Amniotic stem cell (primary cell): ENCODE measurements around the gene RARRES2.

Source experiments
- DNase-seq: peaks from one replicate; lab custom pipeline; 2025; lab: John Stamatoyannopoulos, UW

The RARRES2 gene

DNA sequence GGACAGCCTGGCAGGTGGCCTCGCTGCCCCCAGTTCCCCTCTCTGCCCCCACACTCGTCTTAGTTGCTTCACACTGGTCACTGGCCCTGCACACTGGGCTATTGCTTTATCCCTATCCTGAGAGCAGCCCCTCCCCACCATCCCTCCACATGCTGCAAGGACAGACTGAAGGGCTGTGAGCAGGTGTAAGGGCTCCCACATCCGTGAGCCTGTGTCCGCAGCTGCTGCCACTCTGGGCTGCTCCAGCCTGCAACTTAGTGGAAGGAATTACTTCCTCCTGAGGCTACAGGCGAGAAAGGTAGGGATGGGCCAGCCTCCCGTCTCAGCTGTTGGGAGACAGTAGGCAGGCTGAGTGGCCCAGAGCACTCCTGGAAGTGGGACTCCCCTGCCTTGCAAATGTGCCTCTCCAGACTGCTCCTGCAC is 3.8 kb downstream of the RARRES2 start:
- no peak for DNase-seq

DNA sequence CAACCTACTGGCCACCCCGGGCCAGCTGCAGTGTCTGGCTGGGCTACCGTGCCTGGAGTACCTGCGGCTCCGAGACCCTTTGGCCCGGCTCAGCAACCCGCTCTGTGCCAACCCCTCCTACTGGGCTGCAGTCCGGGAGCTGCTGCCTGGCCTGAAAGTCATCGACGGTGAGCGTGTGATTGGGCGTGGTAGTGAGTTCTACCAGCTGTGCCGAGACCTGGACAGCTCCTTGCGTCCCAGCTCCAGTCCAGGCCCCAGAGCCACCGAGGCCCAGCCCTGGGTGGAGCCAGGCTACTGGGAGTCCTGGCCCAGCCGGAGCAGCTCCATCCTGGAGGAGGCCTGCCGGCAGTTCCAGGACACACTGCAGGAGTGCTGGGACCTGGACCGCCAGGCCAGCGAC is 4.2 kb downstream of the RARRES2 start:
- no peak for DNase-seq

DNA sequence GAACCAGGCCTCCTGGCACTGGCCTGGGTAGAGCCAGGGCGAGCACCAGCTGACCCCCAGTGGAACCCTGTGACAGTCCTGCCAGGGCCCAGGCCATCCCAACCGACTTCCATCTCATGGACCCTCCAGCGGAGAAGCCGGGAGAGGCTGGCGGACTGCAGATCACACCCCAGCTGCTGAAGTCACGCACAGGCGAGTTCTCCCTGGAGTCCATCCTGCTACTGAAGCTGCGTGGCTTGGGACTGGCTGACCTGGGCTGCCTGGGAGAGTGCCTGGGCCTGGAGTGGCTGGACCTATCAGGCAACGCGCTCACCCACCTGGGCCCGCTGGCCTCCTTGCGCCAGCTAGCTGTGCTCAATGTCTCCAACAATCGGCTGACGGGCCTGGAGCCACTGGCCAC is 4.7 kb downstream of the RARRES2 start:
- DNase-seq, result no peak

DNA sequence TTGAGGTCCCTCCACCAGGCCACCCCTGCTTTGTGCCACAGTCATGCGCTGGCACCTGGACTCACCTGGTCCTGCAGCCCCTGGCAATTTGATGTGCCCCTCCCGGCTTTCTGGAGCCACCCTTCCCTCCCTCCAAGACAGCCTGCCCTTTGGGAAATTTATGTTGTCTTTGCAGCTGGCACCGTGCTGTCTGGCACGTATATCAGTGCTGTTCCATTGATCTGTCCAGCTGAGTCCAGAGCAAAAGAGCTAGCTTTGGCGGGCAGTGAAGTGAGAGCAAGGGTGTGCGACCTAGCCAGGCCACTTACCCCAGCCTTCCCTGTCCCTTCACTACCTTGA is 5.7 kb downstream of the RARRES2 start:
- DNase-seq, result no peak

DNA sequence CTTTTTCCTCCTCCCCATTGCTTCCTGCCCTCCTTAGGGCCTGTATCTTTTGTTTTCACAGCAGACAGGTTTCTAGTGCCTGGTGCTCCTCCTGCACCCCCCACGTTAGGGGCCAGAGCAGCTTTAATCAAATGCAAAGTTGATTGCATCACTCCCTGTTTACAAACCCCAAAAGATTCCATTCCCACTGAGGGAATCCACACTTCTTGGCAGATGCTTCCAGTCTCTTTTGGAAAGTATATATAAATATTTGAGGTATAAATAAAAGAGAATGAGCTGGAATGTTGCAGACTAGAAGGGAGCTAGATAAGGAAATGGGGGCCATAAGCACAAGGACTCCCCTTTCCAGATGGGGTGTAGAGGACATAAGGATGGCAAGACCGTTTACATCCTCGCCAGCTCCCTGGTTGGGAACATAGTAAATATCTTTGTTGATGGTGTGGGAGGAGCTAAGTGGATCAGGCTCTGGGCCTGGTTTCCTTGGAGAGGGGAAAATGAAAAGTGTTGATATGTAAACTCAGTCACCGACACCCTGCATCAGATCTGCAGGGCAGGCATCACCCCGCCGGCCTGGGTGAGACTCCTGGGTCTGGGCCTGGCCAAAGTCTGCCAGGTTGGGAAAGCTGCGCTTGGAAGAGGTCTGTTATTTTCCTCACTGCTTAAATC is 6.2 kb downstream of the RARRES2 start:
- DNase-seq, result no peak

DNA sequence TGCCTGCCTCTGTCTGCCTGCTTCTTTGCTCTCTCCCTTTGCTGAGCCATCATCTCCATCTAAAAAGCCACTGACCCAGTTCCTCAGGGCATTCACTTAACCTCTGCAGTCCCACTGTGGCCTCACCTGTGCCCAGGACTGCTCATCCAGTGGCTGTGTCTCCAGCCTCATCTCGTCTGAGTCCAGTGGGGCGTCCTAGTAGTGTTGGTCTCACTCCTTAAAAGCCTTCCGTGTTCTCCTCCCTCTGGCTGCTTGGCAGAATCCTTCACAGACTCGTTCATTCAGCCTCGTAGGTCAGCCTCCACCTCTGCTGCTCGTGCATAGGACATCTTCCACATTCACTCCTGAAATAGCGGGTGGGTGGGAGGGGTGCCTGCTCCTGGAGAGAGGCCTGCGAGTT is 7.3 kb downstream of the RARRES2 start:
- no peak for DNase-seq

DNA sequence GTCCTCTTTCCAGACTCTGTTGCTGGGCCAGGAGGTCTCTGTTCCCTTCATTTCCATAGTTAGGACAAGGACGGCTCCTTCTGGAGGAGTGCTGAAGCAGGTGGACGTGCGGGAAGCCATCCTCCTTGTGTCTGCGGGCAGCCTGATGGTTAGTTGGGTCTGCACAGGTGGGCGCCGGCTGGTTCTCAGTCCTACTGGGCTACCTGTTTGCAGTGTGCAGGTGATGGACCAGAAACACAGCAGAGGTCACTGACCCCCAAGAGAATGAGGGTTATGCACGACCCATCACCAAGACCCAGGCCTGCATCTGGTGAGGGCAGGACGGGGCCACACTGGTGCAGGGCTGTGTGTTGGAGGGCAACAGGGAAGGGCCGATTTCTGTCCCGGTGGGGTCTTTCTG is 7.8 kb downstream of the RARRES2 start:
- DNase-seq, result no peak

DNA sequence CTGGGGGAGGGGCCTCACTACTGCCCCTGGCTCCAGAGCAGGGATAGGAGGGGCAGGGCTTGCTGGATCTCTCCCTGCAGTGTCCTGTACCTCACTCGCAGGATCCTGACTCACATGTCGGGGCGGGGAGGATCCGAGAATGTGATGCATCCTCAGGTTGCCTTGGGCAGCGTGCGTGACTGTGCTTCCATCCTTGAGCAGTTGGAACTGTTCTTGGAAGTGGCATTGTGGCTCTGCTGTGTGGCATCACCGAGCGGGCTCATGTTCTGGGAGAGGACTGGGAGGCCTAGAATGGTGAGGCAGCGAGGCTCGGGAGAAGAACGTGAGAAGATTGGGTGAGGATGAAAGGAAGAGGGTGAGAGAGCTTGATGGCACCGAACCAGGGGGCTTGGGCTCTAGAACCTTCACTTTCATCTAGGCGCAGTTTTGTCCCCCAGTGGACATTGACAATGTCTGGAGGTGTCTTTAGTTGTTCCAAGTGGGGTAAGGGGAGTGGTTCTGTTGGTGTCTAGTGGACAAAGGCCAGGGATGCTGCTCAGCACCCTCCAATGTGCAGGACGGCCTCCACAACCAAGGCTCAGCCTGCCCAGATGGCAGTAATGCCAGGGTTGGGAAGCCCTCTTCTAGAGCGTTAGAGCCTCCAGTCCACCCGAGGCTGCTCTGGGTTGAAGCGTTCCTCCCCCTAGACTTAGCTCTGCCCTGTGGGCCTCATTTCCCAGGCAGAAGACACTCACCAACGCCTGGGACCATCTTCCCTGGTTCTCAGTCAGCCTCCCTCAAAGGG is 8.4 kb downstream of the RARRES2 start:
- DNase-seq, result no peak

DNA sequence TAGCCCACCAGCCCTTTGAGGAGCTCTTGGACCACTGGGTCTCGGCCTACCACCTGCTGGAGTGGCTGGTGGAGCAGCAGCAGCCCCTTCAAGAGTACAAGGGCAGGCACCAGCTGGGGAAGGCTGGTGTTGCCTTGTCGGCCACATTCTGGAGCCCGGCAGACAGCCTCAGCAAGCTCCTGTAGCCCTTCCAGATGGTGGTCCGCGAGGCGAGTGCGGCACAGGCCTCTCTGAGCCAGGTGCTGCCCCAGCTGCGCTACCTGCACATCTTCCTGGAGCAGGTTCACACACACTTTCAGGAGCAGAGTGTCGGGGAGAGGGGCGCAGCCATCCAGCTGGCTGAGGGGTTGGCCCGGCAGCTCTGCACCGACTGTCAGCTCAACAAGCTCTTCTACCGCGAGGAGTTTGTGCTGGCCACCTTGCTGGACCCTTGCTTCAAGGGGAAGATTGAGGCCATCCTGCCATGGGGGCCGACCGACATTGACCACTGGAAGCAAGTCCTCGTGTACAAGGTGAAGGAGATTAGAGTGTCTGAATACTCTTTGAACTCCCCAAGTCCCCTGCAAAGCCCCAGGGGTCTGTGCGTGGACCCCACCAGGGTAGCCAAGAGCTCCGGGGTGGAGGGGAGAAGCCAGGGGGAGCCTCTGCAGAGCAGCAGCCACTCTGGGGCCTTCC is 11.1 kb downstream of the RARRES2 start:
- no peak for DNase-seq

DNA sequence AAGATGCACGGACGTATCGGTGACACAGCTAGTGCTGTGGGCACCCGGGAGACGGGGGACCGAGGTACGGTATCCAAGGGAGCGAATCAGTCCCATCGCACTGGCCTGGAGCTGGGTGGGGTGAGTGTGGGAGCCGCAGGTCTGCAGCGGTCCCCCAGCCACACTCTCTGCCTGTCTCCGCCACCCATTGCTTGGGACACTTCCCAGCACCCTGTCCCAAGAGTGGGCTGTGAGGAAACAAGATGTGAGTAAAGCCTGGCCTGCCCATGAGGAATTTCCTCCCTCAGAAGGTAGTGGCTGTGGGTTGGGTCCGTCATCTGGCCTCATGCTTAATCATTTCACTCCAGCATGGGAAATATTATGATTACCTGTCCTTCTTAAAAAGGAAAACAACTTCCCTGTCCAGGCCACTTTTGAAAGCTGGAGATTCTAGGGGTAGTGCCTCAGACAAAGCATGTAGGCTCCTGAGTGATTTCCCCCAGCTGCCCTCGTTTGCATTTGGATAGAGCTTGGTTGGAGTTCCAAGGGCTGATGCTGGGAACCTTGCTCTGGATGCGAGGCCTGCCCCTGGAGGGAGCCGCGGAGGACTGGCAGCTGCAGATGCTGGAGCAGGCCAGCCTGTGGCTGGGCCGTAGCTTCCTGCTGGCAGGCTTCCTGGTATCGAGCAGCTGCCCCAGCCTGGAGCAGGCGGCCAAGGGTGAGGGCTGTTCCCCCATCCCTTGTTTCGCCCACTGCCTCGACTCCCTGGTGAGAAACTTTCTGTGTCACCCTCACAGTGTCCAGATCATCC is 11.9 kb downstream of the RARRES2 start:
- no peak for DNase-seq

DNA sequence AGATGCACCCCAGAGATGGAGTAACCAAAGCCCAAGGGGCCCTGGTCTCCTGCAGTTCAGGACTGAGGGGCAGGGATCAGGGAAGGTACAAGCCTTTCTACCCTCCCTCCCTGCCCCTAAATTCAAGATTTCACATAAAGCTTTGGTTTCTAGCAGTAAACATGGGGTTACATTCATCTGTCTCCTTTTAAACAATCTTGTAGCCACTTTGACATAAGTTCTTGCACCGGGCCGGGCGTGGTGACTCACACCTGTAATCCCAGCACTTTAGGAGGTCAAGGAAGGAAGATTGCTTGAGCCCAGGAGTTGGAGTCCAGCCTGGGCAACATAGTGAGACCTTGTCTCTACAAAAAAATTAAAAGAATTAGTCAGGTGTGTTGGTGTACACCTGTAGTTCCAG is 14.1 kb downstream of the RARRES2 start:
- no peak for DNase-seq

DNA sequence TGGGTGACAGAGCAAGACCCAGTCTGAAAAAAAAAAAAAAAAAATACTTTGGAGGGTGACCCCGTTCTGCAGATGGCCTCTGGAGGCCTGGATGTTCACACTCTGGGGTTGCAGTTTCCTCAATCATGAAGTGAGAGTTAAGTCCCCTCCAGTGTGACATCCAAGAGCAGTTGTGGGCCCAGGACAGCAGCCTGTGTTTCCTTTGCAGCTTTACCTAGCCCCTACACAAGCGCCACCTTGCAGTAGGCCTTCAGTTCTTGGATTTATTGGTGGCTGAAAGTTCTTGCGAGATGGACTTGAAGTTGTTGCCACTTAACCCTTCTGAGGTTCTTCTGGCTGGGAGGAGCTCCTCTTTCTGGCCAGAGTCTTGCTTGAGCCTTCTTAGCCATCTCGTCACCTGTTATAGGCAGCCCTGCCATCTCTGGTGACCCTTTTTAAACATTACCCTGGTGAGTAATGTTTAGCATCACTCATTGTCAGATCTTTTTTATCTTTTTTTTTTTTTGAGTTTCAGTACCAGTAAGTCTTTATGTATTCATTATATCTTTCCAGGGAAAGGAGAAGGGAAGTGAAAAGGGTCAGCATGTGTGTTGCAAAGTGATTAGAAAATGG is 14.7 kb downstream of the RARRES2 start:
- no peak for DNase-seq

DNA sequence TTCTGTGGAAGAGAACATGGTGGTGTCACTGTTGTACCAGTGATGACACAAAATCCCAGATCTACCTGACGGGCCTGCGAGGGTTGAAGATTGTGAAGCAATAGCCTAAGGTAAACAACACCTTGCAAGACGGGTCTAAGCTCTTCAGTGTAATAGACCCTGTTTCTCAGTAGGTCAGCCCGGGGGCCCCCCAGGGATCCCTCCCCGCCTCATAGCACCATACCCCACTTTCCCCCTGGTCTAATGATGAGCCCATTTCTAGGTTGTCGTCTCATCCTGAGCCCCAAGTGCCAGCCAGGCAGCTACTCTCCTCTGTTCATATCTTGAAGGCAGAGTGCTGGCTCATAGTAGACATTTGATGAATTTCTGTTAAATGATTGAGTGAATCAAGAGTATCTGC is 15.5 kb downstream of the RARRES2 start:
- DNase-seq, result no peak

DNA sequence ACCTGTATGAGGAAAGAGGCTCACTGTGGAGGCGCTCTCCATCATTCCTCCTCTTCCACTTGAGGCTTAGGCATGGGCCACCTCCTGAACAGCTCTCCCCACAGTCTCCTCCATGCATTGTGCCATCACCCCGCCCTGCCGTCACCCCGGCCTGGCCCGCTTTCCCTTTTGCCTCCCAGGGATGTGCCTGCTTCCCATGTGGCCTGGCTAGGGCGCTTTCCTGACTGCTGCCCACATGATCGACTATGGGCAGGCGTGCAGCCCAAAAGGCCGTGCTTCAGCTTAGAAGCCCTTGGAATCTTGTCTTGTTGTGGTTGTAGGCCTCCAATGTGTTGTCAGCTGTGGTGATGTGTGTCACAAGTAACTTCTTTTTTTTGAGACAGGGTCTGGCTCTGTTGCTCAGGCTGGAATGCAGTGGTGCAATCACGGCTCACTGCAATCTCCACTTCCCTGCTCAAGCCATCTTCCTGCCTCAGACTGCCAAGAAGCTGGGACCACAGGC is 16.3 kb downstream of the RARRES2 start:
- DNase-seq, result no peak

DNA sequence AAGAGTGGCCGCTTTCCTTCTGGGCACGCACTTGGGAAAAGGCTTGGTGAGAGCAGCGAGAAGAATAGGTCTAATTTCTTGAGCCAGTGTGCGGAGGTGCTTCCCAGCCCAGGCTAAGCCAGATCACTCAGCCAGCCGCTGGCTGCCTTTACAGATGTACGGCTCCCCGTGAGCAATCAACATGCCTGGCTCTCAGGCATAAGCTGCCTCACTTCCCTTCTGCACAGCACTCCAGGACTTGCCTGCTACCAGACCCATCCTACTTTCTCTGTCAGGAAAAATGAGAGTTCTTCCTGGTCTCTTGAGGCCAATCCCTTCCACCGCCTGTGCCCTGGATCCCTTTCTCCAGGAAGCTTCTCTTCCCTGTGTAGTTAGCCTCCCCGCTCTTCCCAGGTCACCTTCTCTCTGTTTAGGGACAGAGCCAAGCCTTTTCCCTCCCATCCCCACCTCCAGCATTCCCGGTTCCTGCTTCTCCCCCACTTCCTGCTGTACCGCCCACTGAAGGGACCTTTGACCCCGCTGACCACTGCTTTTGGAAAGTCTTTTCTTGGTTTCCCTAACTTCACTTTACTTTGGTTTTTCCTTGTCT is 17.0 kb downstream of the RARRES2 start:
- DNase-seq, result no peak

DNA sequence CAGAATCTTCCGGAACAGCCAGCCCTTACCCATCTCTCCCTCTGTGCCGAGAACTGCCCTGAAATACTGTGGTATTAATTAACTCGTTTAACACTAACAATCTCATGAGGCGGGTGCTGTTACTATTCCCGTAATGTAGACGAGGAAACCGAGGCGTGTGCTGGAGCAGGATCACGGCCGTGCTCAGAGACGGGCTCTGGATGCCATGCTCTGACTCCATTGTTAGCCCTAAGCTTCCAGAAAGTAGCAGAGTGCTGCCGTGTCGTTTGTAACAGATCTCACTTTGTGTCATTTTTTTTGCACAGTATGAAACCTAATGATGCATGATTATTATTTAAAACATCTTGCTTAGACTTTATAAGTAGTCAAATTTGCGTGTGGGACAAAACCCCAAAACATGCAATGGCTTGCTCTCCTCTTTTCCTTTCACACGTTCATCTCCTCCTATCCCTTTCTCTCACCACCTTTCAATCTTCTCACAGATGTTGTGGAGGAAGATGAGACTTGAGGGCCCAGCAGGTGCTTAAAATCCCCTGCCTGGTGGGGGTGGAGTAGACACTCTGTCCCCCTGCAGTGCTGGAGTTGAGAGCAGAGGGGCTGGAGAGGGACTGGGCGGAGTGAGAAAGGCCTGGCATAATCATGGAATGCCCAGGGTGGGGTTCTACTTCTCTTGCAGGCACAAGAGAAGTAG is 17.6 kb downstream of the RARRES2 start:
- no peak for DNase-seq

DNA sequence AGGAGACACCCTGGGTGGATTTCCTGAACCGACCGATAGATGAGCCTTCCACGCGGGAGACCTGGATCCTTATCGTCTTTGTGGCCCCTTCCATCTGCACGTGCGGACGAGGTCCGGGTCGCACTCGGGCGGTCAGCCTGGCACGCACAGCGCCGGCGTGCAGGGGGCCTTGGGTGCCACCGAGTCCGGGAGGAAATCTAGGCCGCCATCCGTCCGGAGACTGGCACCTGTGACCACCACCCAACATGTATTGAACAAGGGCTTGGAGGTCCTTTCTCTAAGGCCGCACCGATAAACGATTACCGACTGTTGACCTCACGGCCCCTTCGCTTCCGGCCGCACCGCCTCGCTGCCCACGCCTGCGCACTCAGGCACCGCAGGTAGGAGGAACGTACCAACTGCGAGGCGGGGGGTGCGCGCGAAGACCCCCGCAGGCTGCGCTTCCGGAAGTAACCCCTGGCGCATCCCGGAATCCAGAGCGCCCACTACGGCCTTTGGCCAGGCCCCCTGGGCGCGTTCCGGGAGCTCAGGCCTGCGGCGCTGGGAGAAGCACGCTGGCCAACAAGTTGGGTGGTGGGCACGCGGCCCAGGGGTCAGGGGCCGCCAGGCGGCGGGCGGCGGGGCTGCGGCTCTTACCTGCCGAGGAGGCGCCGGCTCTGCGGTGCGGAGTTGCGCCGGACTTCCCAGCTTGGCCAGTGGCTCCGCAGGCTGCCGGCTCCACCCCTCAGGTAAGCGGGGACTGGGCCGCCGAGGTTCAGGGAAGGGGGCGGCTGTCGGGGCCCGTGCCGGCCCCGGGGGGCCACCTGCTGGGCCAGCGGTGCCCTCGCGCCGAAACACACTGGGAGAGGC is 18.4 kb downstream of the RARRES2 start, which contains the start of the genes ACTR3C and LRRC61:
ACTR3C (minus strand) TSS at position 713 of the 849 bp plus-strand sequence. CDS start 28,249 bp downstream, outside the sequence.
LRRC61 (plus strand) TSS at position 523 of the 849 bp plus-strand sequence. CDS start 13,507 bp downstream, outside the sequence.
- DNase-seq, result no peak

DNA sequence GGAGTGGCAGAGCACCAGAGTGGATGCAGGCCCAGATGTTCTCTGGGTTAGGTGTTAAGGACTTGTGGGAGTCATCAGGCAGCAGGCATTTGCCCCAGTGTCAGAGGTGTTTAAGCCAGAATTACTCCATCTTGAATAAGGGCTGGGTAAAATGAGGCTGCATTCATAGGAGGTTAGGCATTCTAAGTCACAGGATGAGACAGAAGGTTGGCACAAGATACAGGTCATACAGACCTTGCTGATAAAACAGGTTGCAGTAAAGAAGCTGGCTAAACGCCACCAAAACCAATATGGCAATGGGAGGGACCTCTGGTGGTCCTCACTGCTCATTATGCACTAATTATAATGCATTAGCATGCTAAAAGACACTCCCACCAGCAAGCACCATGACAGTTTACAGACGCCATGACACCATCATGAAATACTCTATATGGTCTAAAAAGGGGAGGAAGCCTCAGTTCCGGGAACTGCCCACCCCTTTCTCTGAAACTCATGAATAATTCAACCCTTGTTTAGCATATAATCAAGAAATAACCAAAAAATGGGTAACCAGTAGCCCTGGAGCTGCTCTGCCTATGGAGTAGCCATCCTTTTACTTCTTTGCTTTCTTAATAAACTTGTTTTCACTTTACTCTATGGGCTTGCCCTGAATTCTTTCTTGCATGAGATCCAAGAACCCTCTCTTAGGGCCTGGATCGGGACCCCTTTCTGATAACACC is 19.2 kb downstream of the RARRES2 start:
- no peak for DNase-seq

DNA sequence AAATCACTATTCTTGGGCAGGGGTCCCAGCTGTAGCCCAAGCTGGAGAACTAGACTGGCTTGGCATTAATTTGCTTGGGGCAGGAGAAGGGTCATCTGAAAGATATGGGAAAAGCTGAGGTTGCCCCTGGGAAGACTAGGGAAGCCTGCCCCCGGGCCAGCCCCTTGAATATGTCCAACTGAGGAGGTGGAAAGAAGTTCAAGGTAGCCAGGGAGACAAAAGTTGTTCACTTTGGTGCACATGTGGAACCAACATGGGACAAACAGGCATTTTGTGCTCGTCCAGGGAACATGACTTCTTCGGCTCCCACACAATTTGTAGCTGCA is 19.7 kb downstream of the RARRES2 start:
- no peak for DNase-seq
